Kidney (tissue), 14 donors: ENCODE data around the gene RESP18. TPM values are rescaled to one million over a fixed set of nuclear protein-coding genes. Genes with fewer than 3 reads are reported as not detected.
"Not testable (repeated sequence)": the region's sequence is repeated elsewhere in the genome, so short reads cannot be mapped to it uniquely, and the experiment has no call there.

Experiments
- DNase-seq, 5 donors: peaks; one replicate each; pipeline ENCODE4 v3.0.0-alpha.2; 2013 to 2020
- FAIRE-seq: peaks from 2 replicates; lab custom pipeline; 2012; peaks lifted over from hg19 to GRCh38; lab: Jason Lieb, UNC
- H3K27ac ChIP-seq, 2 donors: one replicate each; pipeline ENCODE4 v1.7.0; 2013; ENCODE audit warnings: low read depth in 2 of 2, low read length in 2 of 2, inconsistent platforms in 1 of 2
- H3K27me3 ChIP-seq: one replicate; pipeline ENCODE4 v1.7.1; 2013; ENCODE audit warnings: low read length, inconsistent platforms; ENCODE audit not compliant: control insufficient read depth, insufficient read depth
- H3K36me3 ChIP-seq, 3 donors: one replicate each; pipeline versions ENCODE4 v1.7.0 to v1.7.1; 2013; ENCODE audit warnings: low read length in 3 of 3, control low read depth in 1 of 3, inconsistent platforms in 1 of 3; ENCODE audit not compliant: insufficient read depth in 3 of 3, control insufficient read depth in 2 of 3
- H3K4me1 ChIP-seq, 3 donors: one replicate each; pipeline versions ENCODE4 v1.7.0 to v1.7.1; 2013; ENCODE audit warnings: low read length in 3 of 3, inconsistent platforms in 1 of 3, low read depth in 1 of 3; ENCODE audit not compliant: control insufficient read depth in 2 of 3, insufficient read depth in 2 of 3
- H3K4me3 ChIP-seq, 3 donors: one replicate each; pipeline versions ENCODE4 v1.7.0 to v1.8.1; 2013; ENCODE audit warnings: low read length in 3 of 3, control low read depth in 1 of 3, inconsistent platforms in 1 of 3
- H3K9ac ChIP-seq, 3 donors: one replicate each; pipeline versions ENCODE4 v1.7.0 to v1.7.1; 2013; ENCODE audit warnings: low read length in 3 of 3, control low read depth in 1 of 3, inconsistent platforms in 1 of 3
- H3K9me3 ChIP-seq, 3 donors: one replicate each; pipeline versions ENCODE4 v1.7.0 to v1.7.1; 2013; ENCODE audit warnings: low read length in 3 of 3, control low read depth in 1 of 3, inconsistent platforms in 1 of 3; ENCODE audit not compliant: control insufficient read depth in 2 of 3, insufficient read depth in 1 of 3
- CTCF ChIP-seq: IDR thresholded peaks from 3 replicates; pipeline ENCODE4 v1.5.1; 2012; ENCODE audit warnings: mild to moderate bottlenecking, moderate library complexity, borderline replicate concordance; ENCODE audit not compliant: insufficient read depth; ENCODE audit errors: extremely low read depth
- intact Hi-C: fragments of 100-400 bp; cut with DNase I; formaldehyde crosslinking; loops from one replicate; pipeline ENCODE4 v1.11.1; 2022
- polyA plus RNA-seq: library from polyadenylated mRNA; stranded (reverse); fragments of 350-450 nt; fragmentation: Illumina TruSeq; extraction: RNeasy Lipid Tissue Mini Kit (QIAGEN cat#74804); gene quantifications from one replicate; pipeline ENCODE4 v1.2.3, GENCODE V29; 2014; ENCODE audit warnings: low read depth, low replicate concordance; ENCODE audit not compliant: insufficient read depth
- total RNA-seq: library from RNA; stranded (reverse); fragmentation: NEBNext Ultra II Directional; extraction: Animal tissue kit (Norgen Biotek cat#: 25700); gene quantifications from one replicate; pipeline ENCODE4 v1.2.1, GENCODE V29; 2021
- donor health status: control.
- donor health status: control.
- donor health status: control.
- donor health status: control.
- donor health status: control.
- donor health status: DM: yes; HTN: yes; CAD: no.
- donor health status: Normal renal cell carcinoma (clear cell type).

Gene RESP18
- total and polyA plus RNA-seq, 2 donors from 2014 or later, result not detected

GRCh38 chr2:219314804-219315468 lies 17.6 kb downstream of the RESP18 start:
- Histone ChIP-seq H3K27me3 (peaks cover 5% of the 10 kb centered on the region), H3K9ac (no peak overlapping the region), H3K4me1 (no peaks in the 10 kb centered on the region), H3K9me3 (no peaks in the 10 kb centered on the region), H3K27ac (no peak overlapping the region), H3K36me3 (no peaks in the 10 kb centered on the region), H3K4me3 (no peak overlapping the region)
- DNase-seq, result no peak
- TF ChIP-seq CTCF, result no peak
- intact Hi-C loops, result no loop called here
- no peak for FAIRE-seq

GRCh38 chr2:219312683-219313263 lies 19.8 kb downstream of the RESP18 start:
- FAIRE-seq, H3K4me1 ChIP-seq, DNase-seq, H3K9me3 ChIP-seq, H3K27ac ChIP-seq, H3K4me3 ChIP-seq, H3K9ac ChIP-seq, H3K36me3 ChIP-seq, intact Hi-C loops: not testable (repeated sequence)
- H3K27me3 ChIP-seq, result peaks cover 14% of the 10 kb centered on the region

- DNase-seq (no peak), FAIRE-seq (no peak)
- H3K9me3 ChIP-seq, result no peaks in the 10 kb centered on the region
- TF ChIP-seq CTCF, result no peak
- no peaks in the 10 kb centered on the region for H3K36me3 ChIP-seq
- no peaks in the 10 kb centered on the region for H3K4me1 ChIP-seq
- H3K9ac ChIP-seq, result no peak within 1 kb of the TSS
- no peak within 1 kb of the TSS for H3K27ac ChIP-seq
- intact Hi-C loops, result no loop called here
- H3K4me3 ChIP-seq, result no peak within 1 kb of the TSS
- H3K27me3 ChIP-seq, result peaks cover 14% of the 10 kb centered on the region
Measured at GRCh38 chr2:219309278-219309677, 23.3 kb downstream of the RESP18 start, which contains the start of gene PTPRN. Gene PTPRN, minus strand, starts transcription at chr2:219309401. Its CDS starts 69 bp downstream, at chr2:219309332.
